Medulla oblongata (tissue), 1 donor: Measurements from ENCODE around the gene PDE6B.
"Not testable (repeated sequence)": the region's sequence is repeated elsewhere in the genome, so short reads cannot be mapped to it uniquely, and the experiment has no call there.

Experiments
- DNase-seq: peaks from one replicate; pipeline ENCODE4 v3.0.0-alpha.2; 2015; ENCODE audit errors: extremely low spot score

The PDE6B gene

GRCh38 chr4:669806-670559 is 44.6 kb downstream of the PDE6B start:
- not testable (repeated sequence) for DNase-seq

DNA sequence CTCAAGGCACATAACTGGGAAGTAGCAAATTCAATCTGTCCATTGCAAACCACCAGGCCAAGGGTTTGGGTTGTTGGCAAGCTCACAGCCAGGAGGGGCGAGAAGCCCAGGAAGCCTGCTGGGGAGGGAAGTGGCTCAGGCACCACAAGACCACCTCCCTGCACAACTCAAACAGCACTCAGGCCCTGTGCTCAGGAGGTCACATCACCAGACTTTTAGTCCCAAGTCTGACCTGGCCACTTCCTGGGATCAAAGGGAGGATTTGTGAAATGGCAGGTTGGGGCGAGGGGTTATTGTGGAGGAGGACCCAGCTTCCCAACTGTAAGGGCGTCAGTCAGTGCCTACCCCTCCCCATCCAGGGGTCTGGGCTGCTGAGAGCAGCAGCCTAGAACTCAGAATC is 46.4 kb downstream of the PDE6B start:
- DNase-seq, result no peak

- no peak for DNase-seq
Observed at GRCh38 chr4:673349-674091, 48.1 kb downstream of the PDE6B start.

DNA sequence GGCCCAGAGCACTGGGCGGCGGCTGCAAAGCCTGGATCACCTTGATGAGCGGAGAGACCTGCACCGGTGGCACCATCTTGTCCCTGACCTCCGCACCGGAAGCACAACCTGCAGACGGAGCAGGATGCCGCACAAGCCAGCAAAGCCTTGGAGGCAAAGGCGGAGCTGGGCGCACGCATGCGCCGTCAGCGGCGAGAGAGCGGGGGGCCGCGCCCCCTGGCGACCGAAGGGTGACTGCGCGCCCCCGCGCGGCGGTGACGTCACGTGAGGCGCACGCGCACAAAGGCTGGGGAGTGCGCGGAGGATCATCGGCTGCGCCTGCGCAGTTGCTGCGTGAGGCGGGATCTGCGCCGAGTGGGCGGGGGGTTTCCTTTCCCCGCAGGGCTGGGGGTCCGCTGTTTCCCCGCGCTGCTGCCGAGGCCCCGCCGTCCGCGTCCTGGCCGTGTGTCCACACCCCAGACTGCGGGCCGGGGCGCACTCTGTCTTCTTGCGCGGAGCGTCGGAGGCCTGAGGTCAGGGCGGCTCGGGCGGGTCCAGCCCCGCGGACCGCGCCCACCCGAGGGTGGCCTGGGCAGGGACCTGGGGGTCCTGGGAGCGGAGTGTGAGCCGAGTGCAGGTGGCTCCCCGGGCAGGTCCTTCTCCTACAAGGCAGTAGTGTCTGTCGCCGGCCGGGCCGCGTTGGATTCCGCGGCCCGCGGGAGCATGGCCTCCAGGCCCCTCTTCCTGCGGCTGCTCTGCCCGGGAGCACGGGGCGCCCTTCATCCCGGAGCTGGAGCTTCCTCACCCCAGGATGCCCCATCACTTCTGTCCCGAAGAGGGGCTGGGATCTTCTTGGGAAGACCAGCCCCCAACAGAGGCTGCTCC is 49.0 kb downstream of the PDE6B start, which contains the start of the genes ATP5ME and MYL5:
TSS of gene ATP5ME (minus strand) at position 105 of the 864 bp plus-strand sequence. CDS start at position 76, 29 bp downstream.
TSS of gene MYL5 (plus strand) at position 371 of the 864 bp plus-strand sequence. CDS start 3,485 bp downstream, outside the sequence.
- DNase-seq, result peak; percentile 98

- DNase-seq, result peak; percentile 30
Observed at GRCh38 chr4:675036-675882, 49.9 kb downstream of the PDE6B start.

GRCh38 chr4:675980-676870 is 50.9 kb downstream of the PDE6B start:
- no peak for DNase-seq

- DNase-seq, result no peak
Observed at GRCh38 chr4:676871-677235, 51.5 kb downstream of the PDE6B start.

DNA sequence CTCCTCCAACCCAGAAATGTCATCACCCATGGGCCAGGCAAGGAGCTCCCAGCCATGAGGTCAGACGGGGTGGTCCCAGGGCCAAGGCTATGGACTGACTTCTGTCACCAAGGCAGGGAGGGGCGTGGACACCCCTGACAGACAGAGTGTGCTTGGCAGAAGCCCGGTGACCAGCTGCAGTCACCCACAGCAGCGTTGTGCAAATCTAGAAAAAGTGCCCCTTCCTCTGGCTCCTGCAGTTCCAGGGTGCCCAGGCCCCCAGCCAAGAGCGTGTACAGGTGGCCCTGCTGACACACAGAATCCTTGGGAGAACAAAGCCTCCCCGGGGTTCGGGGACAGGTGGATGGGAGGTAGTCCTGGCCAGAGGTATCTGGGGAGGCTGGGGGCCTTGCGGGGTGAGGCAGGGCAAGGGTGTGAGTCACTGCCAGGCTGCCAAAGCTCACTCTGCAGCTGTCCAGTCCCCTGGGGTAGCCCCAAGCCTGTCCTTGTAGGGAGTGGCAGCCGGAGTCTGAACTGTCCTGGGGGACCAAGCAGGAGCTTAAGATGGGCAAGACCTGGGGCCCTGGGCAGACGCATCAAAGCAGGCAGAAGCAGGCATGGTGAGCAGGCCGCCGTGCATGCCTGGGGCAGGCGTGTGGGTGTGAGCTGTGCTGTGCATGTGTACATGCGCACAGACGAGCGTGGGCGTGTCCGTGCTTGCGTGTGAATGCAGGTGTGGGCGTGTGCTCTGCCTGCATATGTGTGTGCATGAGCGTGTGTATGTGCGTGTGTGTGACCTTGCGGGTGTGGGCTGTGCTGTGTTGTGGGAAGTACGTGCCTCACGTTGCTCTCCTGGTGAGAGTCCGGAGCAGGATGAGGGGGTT is 52.3 kb downstream of the PDE6B start:
- DNase-seq, result no peak

- no peak for DNase-seq
Observed at GRCh38 chr4:678331-679103, 53.1 kb downstream of the PDE6B start.

GRCh38 chr4:679104-679481 is 53.7 kb downstream of the PDE6B start:
- DNase-seq, result no peak

DNA sequence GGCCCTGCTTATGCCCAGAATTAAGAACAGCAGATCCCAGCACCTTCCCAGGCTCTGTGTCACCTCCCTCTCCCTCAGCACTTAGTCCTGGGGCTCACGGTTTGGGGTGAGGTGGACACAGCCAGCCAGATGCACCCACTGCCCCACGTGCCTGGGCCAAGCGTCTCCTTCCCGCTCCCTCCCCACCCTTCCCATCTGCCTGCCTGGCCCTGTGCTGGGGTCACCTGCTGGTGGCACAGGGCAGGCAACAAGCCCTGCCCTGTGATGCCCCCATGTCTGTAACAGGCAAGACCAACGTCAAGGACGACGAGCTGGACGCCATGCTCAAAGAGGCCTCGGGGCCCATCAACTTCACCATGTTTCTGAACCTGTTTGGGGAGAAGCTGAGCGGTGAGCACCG is 54.3 kb downstream of the PDE6B start:
- DNase-seq, result no peak

GRCh38 chr4:680091-680490 is 54.7 kb downstream of the PDE6B start:
- DNase-seq, result no peak

DNA sequence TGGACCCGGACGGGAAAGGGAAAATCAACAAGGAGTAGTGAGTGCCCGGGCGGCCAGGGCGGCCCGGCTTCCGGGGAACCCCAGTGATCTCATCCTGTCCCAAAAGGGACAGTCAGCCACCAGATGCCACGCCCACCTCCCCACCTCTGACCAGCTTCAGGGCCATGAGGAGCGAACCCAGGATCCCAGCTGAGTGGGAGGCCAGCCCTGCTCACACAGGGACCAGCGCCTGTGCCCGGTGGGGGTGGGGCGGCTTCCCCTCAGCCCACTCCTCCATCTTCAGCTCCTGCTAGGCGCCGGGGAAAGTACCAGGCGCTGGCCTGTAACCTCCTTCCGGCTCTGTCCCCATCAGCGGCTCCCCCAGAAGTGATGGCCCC is 55.2 kb downstream of the PDE6B start:
- DNase-seq, result no peak

DNA sequence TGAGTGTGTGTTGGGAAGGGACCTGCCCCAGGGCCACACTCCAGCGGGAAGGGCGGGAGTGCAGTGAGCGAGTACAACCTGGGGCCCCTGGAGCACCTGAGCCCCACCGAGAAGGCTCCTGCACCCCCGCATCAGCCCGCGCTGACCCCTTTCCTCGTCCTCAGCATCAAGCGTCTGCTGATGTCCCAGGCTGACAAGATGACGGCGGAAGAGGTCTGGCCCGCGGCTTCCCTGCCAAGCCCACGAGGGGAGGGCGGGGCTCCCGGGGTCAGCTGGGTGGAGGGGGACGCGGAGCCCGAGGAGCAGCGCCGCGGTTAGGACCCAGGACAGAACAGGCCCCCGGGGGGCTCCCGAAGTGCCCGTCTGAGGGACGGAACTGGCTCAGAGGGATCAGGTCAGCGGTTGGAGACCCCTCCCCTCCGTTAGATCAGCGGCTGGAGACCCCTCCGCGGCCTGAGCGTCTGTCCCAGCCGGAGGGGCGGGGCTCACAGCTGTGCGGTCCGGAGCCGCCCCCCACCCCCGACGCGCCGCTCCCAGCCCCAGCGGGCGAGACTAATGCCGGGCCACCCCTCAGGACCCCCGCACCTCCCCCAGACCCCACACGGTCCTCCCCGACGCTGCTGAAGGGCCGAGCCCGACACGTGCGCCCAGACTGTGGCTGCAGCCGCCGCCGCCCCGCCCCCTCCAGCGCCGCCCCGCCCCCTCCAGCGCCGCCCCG is 55.7 kb downstream of the PDE6B start:
- DNase-seq, result peak; percentile 65

DNA sequence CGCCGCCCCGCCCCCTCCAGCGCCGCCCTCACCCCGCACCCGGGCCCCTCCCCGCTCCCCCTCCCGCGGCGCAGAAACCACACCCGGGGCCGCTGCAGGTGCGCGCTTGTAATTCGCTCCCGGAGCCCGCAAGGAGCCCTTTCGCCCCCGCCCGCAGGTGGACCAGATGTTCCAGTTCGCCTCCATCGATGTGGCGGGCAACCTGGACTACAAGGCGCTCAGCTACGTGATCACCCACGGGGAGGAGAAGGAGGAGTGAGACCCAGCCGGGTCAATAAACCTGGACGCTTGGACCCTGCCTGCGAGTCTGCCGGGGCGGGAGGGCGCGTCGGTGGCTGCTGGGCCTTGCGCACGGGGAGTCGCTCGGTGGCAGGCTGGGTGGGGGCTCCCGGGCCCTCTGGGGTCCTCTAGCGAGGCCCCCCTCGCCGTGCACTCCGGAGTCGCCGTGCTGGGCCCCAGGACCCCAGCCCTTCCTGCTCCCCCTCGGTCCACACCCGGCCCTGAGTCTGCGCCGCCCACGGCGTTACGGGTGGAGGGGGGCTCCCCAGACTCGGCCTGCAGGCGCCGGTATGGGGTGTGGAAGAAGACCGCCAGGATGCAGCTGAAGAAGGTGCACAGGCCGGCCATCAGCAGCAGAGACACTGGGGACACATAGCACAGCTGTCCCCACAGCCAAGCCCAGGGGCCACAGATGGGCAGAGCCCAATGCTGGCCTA is 56.5 kb downstream of the PDE6B start:
- DNase-seq, result no peak

DNA sequence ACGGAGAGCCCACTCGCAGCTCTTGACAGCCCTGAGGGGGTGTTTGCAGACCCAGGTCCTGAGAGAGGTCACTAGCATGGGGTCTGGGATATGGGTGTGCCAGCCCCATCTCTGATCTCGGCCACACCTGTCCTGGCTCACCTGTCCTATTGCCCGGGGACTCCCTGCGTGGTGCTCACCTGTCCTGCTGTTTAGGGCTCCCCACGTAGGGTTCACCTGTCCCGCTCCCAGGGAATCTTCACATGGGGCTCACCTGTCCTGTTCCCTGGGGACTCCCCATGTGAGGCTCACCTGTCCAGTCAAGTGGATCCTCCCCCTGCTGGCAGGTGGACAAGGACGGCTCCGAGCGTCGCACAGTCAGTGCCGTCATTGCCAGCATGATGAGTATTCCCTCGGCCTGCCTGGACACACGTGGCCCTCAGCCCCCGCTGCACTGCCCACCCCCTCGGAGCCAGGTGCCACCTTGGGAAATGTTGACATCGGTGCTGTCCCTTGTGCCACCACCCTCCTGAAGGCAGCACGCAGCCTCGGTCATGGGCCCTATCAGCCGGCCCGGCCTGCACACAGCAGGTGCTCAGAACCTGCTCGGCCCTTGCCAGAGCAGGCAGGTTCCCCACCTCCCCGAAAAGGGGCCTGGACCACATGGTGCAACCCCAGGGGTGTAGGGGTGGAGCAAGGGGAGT is 57.3 kb downstream of the PDE6B start:
- DNase-seq, result no peak
